ENCODE results near the gene PTPRD. TPM values are rescaled to one million over a fixed set of nuclear protein-coding genes. Genes with fewer than 3 reads are reported as not detected.

Gene PTPRD
- total and polyA plus RNA-seq, 9 donors, result 16.2 to 231 (median 85.8) TPM

GRCh38 chr9:10007356-10007755 is 605.4 kb downstream of the PTPRD start:
- no peak overlapping the region for H3K4me3 ChIP-seq
- intact Hi-C loops (cut with DNase I), result no loop called here
- no peaks in the 10 kb centered on the region for H3K36me3 ChIP-seq
- TF ChIP-seq EP300 (IDR thresholded peaks at IDR 0.05), result no peak
- TF ChIP-seq POLR2A (IDR thresholded peaks at IDR 0.05), result no peak
- TF ChIP-seq, protein P1, sequence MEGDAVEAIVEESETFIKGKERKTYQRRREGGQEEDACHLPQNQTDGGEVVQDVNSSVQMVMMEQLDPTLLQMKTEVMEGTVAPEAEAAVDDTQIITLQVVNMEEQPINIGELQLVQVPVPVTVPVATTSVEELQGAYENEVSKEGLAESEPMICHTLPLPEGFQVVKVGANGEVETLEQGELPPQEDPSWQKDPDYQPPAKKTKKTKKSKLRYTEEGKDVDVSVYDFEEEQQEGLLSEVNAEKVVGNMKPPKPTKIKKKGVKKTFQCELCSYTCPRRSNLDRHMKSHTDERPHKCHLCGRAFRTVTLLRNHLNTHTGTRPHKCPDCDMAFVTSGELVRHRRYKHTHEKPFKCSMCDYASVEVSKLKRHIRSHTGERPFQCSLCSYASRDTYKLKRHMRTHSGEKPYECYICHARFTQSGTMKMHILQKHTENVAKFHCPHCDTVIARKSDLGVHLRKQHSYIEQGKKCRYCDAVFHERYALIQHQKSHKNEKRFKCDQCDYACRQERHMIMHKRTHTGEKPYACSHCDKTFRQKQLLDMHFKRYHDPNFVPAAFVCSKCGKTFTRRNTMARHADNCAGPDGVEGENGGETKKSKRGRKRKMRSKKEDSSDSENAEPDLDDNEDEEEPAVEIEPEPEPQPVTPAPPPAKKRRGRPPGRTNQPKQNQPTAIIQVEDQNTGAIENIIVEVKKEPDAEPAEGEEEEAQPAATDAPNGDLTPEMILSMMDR (IDR thresholded peaks at IDR 0.05), result no peak
- no peak overlapping the region for H3K27ac ChIP-seq
- no peak for DNase-seq
- H3K9me3 ChIP-seq, result no peaks in the 10 kb centered on the region
- WGBS, 3 donors, result 83 to 88% (median 88%) methylated on average over 5 of the region's 5 CpGs
- H3K4me1 ChIP-seq (ENCODE audit: insufficient read depth), result no peaks in the 10 kb centered on the region
- H3K27me3 ChIP-seq, result no peaks in the 10 kb centered on the region

DNA sequence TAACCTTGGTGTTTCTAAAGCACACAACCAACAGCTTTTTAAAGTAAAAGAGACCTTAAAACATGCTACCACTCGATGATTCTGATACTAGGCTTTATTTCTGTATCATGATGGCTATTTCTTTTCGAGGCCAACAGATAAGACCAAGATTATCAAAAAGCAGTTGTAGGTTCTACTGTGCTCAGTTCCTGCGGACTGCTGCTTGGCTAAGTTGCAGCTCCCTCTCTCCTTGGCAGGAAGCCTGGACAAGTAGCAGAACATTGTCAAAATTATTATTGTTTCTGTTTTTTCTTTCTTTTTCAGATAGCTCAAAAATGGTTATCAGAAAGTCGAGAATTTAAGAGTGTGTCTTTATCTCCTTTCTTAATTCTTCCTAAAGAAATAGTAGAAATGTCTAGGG is 607.6 kb downstream of the PTPRD start:
- no peak for DNase-seq
- Histone ChIP-seq H3K4me3 (no peak overlapping the region), H3K27ac (no peak overlapping the region), H3K27me3 (no peaks in the 10 kb centered on the region), H3K9me3 (no peaks in the 10 kb centered on the region), H3K36me3 (no peaks in the 10 kb centered on the region), H3K4me1 (ENCODE audit: insufficient read depth) (no peaks in the 10 kb centered on the region)
- WGBS, 3 donors, result 3 to 7% (median 4%) methylated on average over 4 of the region's 4 CpGs
- TF ChIP-seq POLR2A (IDR thresholded peaks at IDR 0.05) (no peak), EP300 (IDR thresholded peaks at IDR 0.05) (no peak)
- TF ChIP-seq, protein P1 (IDR thresholded peaks at IDR 0.05), result no peak
- intact Hi-C loops (cut with DNase I), result no loop called here

- DNase-seq, result no peak
- Histone ChIP-seq H3K36me3 (no peaks in the 10 kb centered on the region), H3K27ac (no peak overlapping the region), H3K4me1 (ENCODE audit: insufficient read depth) (no peaks in the 10 kb centered on the region), H3K27me3 (no peaks in the 10 kb centered on the region), H3K4me3 (no peak overlapping the region), H3K9me3 (no peaks in the 10 kb centered on the region)
- TF ChIP-seq, protein P1 (IDR thresholded peaks at IDR 0.05), result no peak
- no peak for TF ChIP-seq POLR2A (IDR thresholded peaks at IDR 0.05)
- TF ChIP-seq EP300 (IDR thresholded peaks at IDR 0.05), result no peak
- intact Hi-C loops (cut with DNase I), result no loop called here
These were observed 609.8 kb downstream of the PTPRD start for GRCh38 chr9:10003047-10003446.

- Histone ChIP-seq H3K27me3 (no peaks in the 10 kb centered on the region), H3K27ac (no peak overlapping the region), H3K9me3 (no peaks in the 10 kb centered on the region), H3K4me3 (no peak overlapping the region), H3K4me1 (ENCODE audit: insufficient read depth) (no peaks in the 10 kb centered on the region), H3K36me3 (no peaks in the 10 kb centered on the region)
- intact Hi-C loops (cut with DNase I), result no loop called here
- TF ChIP-seq POLR2A (IDR thresholded peaks at IDR 0.05), result no peak
- TF ChIP-seq, protein P1 (IDR thresholded peaks at IDR 0.05), result no peak
- no peak for TF ChIP-seq EP300 (IDR thresholded peaks at IDR 0.05)
- DNase-seq, result no peak
- 84 to 94% (median 85%) methylated on average over 9 of the region's 9 CpGs for WGBS, 3 donors
These were observed 612.1 kb downstream of the PTPRD start for GRCh38 chr9:10000669-10001068.

Data from ovary (tissue), 9 donors.